Keratinocyte (primary cell): ENCODE results near the gene WEE2.

Source experiments
- CTCF ChIP-seq, 3 experiments: IDR thresholded peaks in 1 of 3; conservative IDR thresholded peaks in 1 of 3; optimal IDR thresholded peaks in 1 of 3; 2 replicates in 2 of 3; 3 replicates in 1 of 3; pipeline versions ENCODE3 to v1.5.1; 2011; ENCODE audit warnings: low read length in 3 of 3, mild to moderate bottlenecking in 3 of 3, moderate library complexity in 2 of 3, control low read depth in 1 of 3, inconsistent platforms in 1 of 3; ENCODE audit not compliant: insufficient read depth in 2 of 3; ENCODE audit errors: extremely low read depth in 1 of 3
- EZH2 ChIP-seq: IDR thresholded peaks from one replicate; pipeline ENCODE4 v1.6.1; 2012; ENCODE audit warnings: inconsistent platforms, mild to moderate bottlenecking, low read length, moderate library complexity

GRCh38 chr7:141739250-141739649 is 31.1 kb downstream of the WEE2 start:
- TF ChIP-seq CTCF (optimal IDR thresholded peaks at IDR 0.05 in 1 of 3, IDR thresholded peaks at IDR 0.05 in 1 of 3, conservative IDR thresholded peaks at IDR 0.05 in 1 of 3; ENCODE audit: extremely low read depth in 1 of 3, insufficient read depth in 2 of 3, low read length in 3 of 3), result no peak
- TF ChIP-seq EZH2, result no peak
